ENCODE results near the gene ERP44.

DNA sequence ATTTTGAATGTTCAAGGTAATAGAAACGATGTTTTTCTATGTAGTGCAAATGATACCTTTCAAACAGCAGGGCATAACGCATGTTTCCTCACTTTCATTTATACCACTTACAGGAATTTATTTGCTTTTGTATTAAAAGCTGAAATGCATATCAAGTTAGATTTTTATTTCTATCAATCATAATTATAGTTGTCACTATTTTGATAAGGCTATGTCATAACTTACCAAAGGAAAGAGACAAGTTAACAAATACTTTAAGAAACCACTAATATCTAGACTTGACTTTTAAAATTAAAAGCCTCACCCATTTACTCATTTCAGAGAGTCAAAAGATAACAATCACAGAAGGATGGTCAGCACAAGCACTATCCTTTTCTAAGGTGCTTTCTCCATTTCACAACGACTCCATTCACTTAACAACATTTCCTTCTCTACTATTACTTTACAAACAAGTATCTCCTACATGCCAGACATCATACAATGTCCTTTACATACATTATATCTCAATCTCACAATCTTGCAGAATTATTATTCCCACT is 12.6 kb downstream of the ERP44 start:
- TF ChIP-seq, protein P1, sequence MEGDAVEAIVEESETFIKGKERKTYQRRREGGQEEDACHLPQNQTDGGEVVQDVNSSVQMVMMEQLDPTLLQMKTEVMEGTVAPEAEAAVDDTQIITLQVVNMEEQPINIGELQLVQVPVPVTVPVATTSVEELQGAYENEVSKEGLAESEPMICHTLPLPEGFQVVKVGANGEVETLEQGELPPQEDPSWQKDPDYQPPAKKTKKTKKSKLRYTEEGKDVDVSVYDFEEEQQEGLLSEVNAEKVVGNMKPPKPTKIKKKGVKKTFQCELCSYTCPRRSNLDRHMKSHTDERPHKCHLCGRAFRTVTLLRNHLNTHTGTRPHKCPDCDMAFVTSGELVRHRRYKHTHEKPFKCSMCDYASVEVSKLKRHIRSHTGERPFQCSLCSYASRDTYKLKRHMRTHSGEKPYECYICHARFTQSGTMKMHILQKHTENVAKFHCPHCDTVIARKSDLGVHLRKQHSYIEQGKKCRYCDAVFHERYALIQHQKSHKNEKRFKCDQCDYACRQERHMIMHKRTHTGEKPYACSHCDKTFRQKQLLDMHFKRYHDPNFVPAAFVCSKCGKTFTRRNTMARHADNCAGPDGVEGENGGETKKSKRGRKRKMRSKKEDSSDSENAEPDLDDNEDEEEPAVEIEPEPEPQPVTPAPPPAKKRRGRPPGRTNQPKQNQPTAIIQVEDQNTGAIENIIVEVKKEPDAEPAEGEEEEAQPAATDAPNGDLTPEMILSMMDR (IDR thresholded peaks at IDR 0.05) = no peak
- TF ChIP-seq POLR2A (IDR thresholded peaks at IDR 0.05) = no peak

Measured in lower leg skin (tissue), 3 donors.